IPS-NIHi11 (cell line): ENCODE measurements around the gene ADRA2B.
A peak's percentile ranks its signal among the peaks of the same experiment; 100 is the strongest.

Experiments used
- DNase-seq: peaks from one replicate; pipeline ENCODE4 v3.0.0; 2012; ENCODE audit warnings: mixed read lengths, low spot score

Gene ADRA2B

DNA sequence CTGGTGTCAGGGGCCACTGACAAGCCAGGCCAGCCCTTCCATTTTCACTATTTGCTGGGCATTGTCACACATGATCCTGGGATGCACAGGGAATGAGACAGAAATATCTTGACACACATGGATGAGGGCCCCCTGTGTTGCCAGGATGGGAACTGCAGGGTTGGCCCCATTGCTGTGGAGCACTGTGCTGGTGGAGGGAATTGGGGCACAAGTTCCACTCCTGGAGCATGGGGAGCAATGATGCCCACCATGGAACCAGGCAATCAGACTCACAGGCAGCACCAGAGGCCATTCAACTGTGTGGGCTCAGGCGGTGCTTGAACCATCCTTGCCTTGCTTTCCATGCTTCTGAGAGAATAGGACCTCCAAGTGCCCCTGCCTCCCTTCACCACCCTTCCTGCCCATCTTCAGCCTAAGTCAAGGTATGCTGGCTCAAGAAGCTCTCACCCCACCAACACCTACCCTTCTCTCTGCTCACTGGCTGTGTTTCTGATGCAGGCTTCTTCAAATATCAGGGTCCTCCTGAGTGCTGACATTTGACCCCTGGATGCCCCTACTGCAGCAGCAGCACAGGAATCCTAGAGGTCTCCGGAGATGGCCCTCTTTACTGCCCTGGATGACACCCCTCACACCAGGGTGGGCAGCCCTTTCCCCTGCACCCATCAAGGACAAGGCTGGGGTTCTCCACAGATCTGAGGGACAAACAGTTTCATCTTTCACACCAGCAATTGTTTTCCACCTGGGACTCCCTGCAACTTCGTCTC lies 11.0 kb downstream of the ADRA2B start:
- no peak for DNase-seq

DNA sequence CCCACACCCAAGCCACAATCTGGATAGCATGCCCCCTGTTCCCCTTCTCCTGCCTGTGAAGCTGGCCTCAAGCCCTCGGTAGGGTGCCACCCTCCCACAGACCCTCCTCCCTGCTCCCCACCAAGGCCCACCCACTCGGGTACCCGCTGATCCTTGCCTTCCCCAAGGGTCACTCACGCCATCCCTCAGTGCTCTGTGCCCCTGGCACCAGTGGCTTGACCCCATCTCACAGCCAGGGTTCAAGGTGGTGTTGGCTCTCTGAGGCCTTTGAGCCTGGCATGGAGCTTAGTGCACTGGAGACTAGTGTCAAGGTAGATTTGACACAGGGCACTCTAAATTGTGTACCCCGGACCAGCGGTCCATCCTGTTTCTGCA lies 11.9 kb downstream of the ADRA2B start:
- DNase-seq: no peak

DNA sequence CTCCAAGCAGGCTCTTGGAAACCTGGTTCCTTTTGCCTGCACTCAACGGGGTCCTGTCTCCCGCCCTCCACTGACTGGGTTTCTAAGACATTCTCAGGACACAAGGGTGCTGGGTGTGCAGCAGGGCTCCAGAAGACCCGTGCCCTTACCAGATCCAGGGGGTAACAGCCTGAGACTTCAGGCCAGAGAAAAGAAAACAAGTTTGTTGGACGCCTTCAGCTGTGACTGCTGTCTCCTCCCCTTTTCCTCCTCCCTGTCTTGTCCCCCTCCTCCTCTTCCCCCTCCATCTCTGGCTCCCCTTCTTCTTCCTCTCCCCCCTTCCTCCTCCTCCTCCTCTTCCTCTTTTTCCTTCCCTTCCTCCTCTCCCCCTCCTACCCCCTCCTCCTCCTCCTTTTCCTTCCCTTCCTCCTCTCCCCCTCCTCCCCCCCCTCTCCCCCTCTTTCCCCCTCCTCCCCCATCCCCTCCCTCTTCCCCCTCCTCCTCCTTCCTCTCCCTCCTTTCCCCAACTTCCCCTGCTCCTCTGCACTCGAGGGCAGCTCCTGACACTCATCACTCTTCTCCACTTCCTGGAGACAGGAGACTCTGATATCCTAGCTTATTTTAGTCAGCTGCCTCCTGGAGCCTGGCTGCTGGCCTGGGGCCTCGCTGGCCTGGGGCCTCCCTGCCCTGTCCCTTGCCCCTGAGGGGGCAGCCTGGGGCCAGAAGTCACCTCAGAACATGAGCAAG lies 12.4 kb downstream of the ADRA2B start:
- no peak for DNase-seq

DNA sequence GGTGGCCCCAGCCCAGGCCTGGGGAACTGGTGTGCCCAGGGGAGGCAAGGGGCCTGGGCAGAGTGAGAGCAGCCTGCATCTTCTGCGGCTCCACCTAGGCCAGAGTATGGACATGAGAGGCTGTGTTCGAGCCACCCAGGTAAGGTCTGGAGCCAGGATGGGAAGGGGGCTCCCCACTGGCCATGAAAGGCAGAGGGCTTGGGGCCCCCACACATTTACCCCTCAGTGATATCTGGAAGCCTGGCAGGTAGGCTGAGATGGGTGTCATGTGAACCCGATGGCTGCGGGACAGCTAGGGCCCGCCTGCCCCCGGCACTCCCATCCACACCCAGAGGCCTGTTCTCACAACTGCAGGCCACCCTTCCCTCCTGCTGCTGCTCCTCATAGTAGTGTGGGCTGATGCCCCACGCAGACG lies 13.2 kb downstream of the ADRA2B start:
- no peak for DNase-seq

DNA sequence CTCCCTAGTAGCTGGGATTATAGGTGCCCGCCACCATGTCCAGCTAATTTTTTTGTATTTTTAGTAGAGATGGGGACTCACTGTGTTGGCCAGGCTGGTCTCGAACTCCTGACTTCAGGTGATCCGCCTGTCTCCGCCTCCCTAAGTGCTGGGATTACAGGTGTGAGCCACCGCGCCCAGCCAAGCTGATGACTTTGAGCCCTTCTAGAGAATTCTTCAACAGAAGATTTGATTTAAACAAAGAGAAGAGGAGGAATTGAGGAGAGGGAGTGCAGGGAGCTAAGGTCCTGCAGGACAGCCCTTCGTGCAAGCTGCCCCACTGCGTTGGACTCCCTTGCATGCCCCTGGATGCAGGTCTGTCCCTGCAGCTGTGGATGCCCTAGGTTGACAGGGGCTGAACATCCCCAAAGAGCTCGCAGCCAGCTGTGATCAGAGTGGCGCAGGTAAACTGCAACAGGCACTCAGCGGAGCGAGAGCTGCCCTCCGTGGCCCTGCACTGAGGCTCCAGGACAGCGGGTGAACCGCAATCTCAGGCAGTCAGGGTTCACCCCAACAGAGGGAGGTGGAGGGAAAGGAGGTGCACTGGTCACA lies 13.7 kb downstream of the ADRA2B start:
- DNase-seq: no peak

DNA sequence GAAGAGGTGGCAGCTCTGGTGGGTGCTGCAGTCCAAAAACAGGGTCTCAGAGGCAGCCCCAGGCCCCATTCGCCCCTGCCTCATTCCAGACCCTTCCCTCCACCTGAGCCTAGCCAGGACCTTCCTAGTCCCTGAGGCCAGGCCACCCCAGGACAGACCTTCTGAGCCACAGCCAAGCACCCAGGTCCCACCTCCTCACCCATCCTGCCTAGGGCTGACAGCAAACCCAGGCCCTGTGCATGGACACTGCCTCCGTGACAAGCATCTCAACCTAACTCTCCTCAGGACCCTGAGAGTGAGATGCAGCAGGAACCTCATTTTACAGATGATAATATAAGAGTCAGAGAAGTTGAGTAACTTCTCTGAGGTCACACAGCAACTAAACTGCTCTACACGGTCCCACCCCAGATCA lies 15.5 kb downstream of the ADRA2B start:
- no peak for DNase-seq

DNA sequence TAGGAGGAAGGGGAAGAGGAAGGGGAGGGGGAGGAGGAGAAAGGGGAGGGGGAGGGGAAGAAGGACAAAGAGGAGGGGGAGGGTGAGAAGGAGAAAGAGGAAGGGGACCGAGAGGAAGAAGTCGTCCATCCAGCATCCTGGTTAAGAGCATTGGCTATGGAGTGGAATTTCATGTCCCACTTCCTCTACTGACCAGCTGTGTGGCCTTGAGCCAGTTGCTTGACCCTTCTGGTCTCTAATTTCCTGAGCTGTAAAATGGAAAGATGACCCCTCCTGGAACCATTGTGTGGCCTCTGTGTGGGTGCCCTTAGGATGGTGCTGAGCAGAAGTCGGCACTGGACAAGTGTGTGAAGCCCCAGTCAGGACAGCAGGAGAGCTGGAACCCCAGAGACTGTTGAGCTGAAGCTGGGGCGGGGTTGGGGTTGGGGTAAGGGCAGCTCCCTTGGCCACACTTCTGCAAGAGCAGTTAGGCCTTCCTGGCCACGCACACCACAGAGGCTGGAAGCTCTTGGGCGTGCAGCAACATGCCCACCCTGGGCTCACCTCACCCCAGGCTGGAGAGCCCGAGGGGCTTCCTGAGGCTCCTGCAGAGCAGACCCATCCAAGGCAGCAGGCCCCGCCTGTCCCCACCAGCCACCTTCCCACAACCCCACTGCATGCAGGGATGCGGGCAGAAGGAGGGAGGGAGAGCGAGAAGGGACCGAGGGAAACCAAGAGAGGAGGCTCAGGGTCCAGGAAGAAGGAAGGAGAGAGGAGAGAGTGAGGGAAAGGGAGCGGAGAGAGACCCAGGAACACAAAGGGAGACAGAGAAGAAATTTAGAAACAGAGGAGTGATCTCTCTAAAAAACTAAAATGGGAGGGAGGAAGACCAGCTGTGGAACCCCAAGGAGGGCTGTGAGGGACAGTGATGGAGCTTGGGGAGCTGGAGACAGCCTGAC lies 16.2 kb downstream of the ADRA2B start:
- no peak for DNase-seq

DNA sequence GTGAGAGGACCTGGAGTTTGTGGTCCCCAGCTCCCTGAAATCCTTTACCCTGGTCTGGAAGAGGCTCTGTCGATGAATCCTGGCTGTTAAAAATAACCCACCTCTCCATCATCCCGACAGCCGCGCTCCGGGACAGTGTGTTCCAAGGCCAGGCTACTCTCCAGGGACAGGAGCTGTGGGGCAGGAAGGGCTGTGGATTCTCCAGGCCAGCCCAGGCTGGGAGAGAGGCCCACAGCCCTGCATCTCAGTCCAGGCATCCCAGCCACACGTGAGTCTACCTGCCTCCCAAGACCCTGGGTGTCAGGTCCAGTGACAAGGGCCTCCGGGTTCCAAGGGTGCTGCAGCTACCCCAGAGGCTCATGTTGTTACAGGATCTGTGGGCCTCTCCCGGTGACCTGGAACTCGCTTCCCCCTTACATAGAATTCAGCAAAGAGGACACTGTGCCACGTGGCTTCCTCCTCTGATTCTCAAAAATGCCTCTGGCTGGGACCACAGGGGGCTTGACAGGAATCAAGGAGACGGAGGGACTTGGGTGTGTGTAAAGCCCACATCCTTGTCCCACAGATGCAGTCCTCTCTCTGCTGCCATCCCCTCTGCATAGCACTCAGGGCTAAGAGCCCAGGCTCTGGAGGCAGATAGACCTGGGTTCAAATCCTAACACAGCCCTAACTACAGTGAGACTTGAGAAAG lies 17.3 kb downstream of the ADRA2B start:
- no peak for DNase-seq

DNA sequence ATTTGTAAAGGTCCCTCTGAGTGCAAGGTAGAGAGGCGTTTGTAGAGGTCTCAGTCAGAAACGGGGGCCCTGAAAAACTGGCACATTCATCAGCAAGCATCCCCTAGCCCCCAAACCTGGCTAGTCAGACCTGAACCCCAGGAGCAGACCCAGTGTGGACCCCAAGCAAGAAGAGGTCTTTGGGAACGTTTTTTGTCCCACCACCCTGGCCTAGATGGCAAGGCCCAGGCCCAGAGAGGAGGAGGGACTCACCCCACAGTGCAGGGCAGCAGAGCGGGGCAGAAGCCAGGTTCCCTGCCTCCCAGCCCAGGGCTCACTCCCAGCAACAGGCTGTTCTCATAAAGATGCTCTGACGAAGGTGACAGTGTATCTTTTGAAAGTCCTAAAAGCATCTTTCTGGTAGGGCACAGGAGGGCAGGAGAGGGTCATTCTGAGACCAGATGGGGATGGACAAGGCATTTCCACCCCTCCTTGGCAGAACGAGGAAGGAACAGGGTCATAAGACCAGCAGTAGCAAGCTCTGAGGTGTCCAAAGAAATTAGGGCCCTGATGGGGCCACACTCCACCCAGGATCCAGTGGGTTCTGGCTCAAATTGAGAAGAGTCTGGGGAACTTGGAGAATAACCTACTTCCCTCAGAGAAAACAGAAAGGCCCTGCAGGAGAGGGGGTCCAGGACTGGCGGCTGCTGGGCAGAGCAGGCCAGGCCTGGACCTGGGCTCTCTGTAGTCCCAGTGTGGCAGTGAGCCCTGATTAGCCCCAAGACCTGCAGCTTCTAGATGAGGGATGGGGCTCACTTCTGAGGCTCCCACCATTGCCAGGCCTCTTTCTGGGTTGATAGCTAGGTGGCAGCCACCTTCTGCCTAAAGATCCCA lies 18.2 kb downstream of the ADRA2B start:
- no peak for DNase-seq

DNA sequence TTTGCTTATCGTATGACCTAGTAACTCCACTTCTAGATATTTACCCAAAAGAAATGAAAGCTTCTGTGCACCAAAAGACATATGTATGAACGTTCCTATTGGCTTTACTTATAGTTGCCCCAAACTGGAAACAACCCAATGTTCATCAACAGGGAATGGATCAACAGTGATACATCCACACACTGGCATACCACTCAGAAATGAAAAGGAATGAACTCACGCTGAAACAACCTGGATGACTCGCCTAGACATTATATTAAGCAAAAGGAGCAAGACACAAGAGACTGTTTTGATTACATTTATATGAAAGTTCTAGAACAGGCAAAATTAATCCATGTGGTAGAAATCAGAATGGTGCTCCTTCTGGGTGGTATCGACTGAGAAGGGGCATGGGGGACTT lies 18.9 kb downstream of the ADRA2B start:
- DNase-seq: no peak

DNA sequence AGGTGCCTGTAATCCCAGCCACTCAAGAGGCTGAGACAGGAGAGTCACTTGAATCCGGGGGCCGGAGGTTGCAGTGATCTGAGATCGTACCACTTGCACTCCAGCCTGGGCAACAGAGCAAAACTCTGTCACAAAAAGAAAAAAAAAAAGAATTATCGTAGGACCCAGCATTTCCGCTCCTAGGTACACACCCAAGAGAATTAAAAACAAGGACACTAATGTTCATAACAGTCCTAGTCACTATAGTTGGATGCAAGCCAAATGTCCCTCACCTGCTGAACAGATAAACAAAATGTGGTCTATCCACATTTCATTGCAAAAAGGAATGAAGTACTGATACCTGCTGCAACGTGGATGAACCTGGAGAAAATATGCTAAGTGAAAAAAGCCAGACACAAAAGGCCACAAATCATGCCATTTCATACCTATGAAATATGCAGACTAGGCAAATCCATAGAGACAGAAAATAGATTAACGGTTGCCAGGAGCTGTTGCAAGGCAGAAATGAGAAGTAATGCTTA lies 21.2 kb downstream of the ADRA2B start:
- no peak for DNase-seq

DNA sequence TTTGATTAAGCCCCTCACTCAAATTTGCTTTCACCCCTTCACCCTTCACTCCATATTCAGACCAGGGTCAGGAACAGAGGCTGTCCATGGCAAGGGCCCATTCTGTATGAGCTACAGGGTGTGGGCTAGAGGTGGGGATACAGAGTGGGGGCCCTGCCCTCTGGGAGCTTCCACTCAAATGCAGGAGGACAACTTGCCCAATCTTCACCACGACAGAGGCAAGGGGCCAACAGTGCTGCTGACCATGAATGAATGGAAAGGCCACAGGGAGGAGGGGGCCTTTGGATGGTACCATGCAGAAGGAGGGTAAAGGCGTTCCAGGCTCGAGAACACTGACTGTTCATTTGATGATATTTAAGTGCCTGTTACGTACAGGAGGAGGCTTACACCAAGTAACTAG lies 22.8 kb downstream of the ADRA2B start:
- no peak for DNase-seq

DNA sequence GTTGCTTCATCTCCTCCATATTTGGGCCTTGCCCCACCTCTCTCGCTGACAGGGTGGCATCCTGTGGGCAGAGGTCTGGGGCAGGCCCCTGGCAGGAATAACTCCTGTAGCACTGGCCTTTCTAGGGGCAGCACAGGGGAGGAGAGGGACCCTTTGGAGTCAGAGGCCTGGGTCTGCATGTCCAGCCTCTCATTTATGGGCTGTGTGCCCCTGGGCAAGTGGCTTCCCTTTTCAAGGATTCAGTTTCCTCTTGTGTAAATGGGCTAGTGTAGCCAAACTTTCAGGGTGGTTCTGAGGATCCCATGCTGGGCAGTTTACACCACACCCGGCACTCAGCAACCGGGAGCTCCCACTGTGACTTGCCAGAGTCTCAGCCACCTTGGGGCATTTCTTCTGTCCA lies 23.4 kb downstream of the ADRA2B start:
- no peak for DNase-seq

DNA sequence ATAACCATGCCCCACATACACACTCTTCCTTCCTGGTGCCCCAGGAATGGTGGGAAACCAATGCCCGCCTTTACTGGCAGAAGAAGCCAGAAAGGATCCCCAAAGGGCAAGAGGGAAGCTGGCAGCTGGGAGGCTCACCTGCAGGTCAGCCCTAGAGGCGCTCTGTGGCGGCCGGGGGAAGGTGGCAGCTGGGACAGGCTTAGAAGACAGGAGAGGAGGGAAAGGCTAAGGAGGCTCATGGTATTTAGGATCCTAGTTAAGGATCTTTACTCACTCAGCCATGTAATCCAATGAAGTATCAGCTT lies 23.8 kb downstream of the ADRA2B start:
- DNase-seq: peak; percentile 3

DNA sequence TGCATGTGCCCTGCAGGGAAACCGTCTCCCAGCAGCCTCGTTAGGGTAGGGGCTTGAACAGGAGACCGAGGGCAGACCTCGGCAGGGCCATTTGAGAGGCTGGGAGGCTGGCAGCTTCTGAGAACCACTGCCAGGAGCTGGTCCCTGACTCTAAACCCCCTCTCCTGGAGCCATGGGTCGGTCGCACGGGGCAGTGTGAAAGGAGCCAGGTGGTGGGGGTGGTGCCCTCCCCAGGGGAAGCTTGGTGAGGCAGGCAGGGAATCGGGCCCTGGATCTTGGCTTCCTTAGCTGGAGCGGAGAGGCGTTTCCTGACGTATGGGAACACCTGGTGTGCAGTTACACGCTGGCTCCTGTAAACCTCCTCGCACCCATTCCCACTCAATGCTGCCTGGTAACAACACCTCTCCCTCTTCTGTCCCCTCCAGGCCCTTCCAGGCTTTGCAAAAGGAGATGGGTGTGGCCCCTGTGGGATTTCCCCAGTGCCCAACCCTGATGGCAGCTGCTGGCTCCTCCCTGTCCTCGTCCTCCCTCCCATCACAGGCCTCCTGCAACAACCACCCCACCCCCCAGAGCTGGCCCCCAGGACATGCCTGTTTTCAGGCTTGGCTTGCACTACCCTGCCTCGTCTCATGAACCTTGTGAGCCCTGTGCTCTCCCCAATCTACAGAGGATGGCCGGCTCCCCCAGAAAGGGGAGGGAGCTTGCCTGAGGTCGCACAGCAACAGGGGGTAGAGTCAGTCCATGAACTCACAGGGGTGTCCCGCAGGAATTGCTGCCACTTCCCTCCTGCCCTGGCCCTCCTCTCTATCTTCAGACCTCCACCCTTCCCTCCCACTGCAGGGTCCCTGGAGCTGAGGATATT lies 24.4 kb downstream of the ADRA2B start:
- peak; percentile 28 for DNase-seq

DNA sequence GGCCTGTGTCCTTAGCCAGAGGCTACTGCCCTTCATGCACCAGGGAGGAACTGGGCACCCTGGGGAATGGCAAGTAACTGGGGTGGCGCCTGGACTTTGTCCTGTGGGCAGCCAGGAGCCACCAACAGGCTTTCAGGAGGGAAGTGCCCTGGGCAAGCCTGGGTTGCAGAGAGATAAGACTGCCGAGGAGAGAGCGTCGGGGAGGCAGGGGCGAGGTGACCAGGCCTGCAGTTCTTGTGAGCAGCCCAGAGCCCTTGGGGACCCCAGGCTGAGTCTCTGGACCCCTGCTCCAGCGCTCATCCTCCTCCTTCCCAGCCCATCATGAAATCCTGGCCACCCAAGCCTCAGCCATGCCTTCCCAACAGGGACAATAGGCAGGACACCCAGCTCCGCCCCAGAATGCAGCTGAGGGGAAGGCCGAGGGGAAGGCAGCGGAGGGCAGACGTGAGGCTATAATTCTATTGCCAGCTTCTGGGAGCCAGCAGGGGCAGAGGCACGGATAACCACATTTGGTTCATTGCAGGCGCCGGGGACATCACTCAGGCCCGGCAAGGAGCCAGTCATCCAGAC lies 25.1 kb downstream of the ADRA2B start:
- peak; percentile 9 for DNase-seq

DNA sequence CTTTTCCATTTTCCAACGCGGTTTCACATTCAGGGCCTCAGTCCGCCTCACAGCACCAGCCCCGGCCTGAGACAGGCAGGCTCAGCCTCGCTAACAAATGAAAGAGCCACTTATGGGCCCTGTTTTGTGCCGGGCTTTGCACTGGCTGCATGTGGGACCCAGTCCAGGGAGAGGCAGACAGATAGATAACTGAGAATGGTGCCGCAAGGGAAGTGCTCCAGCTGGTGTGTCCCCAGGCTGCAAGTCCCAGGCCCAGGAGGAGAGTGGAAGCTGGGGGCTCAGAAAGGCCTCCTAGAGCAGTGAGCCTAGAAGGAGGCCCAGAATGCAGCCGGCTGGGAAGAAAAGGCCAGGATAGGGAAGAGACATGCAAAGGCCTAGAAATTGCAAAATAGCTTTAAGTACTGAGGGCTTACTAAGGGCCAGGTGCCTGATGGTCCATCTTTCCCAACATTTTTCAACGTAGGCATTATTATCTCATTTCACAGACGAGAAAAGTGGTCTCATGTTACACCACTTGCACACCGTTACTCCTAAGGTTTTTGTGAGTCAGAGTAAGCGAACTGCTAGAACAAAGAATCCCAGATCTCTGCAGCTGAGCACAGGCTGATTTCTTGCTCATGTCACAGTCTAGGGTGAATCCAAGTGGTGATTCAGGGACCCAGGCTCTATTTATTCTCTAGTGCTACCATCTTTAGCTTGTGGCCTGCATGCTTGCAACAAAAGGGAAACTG lies 26.0 kb downstream of the ADRA2B start:
- DNase-seq: peak; percentile 5

DNA sequence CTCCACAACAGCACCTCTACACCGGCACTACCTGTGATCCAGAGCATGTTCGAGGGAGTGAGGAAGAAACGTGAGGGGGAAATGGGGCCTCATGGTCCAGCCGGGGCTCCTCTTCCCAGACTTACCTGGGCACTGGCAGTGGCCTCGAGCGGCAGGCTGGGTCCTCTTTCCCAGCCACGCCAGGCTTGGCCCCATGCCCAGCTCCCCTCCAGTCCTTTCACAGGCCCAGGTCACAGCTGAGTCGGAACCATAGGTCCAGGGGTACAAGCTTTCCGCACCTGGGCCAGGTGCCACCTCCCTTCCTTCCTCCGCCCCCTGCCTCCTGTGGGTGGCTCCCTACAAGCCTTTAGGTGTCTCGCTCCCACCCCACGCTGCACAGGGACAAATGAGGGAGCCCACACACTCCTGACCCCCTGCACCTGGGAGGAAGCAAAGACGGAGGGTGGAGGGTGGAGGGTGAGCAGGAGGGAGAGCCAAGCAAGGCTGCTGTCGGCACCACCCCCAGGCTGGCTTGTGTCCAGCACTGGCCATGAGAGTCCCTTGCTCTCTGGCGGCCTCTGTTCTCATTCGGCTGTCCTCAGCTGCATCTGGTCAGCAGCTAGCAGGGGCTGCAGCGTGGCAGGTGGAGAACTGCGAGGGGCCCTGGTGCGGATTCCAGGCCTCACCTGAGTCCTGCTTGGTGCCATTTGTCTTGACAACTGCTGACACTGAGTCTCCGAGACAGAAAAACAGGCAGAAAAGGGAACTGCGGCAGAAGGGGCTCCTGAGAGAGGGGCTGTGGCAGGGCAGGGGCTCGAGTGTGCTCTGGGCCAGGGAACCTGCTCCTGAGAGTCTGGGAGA lies 26.8 kb downstream of the ADRA2B start:
- peak; percentile 46 for DNase-seq
